MM.1S (cell line): ENCODE results near the gene MAP3K5.

Experiments
- DNase-seq: peaks from one replicate; pipeline ENCODE4 v3.0.0-alpha.2; 2015
- H2AFZ ChIP-seq: fragments of 300-600 bp; sonication (generic); 2 replicates; pipeline ENCODE4 v1.6.0; 2016; ENCODE audit warnings: antibody characterized with exemption, low read length
- H3F3A ChIP-seq: fragments of 300-600 bp; sonication (generic); 2 replicates; pipeline ENCODE4 v1.6.1; 2016; ENCODE audit warnings: mild to moderate bottlenecking, antibody characterized with exemption, low read length, moderate library complexity, mixed read lengths; ENCODE audit not compliant: insufficient read depth
- H3K27ac ChIP-seq: fragments of 300-600 bp; sonication (generic); 2 replicates; pipeline ENCODE4 v1.5.1; 2016; ENCODE audit warnings: mild to moderate bottlenecking, low read length
- H3K27me3 ChIP-seq: fragments of 300-600 bp; sonication (generic); replicated peaks from 2 replicates; pipeline ENCODE4 v1.6.0; 2016; ENCODE audit warnings: low read length; ENCODE audit not compliant: insufficient read depth
- H3K36me3 ChIP-seq: fragments of 300-600 bp; sonication (generic); replicated peaks from 2 replicates; pipeline ENCODE4 v1.6.1; 2016; ENCODE audit warnings: mild to moderate bottlenecking, low read length, mixed read lengths; ENCODE audit not compliant: insufficient read depth
- H3K4me1 ChIP-seq: fragments of 300-600 bp; sonication (generic); 2 replicates; pipeline ENCODE4 v1.6.1; 2016; ENCODE audit warnings: low read length, mixed read lengths
- H3K4me2 ChIP-seq: fragments of 300-600 bp; sonication (generic); 2 replicates; pipeline ENCODE4 v1.6.0; 2016; ENCODE audit warnings: low read depth, low read length
- H3K4me3 ChIP-seq: fragments of 300-600 bp; sonication (generic); 2 replicates; pipeline ENCODE4 v1.5.1; 2016; ENCODE audit warnings: low read length, mixed read lengths
- H3K79me2 ChIP-seq: fragments of 300-600 bp; sonication (generic); 2 replicates; pipeline ENCODE4 v1.6.1; 2016; ENCODE audit warnings: mixed run types, low read length, mixed read lengths
- H3K9ac ChIP-seq: fragments of 300-600 bp; sonication (generic); 2 replicates; pipeline ENCODE4 v1.6.1; 2016; ENCODE audit warnings: low read length, mixed read lengths
- H3K9me2 ChIP-seq: fragments of 300-600 bp; sonication (generic); replicated peaks from 2 replicates; pipeline ENCODE4 v1.6.1; 2016; ENCODE audit warnings: mild to moderate bottlenecking, low read length, mixed read lengths; ENCODE audit not compliant: insufficient read depth
- H3K9me3 ChIP-seq: fragments of 300-600 bp; sonication (generic); replicated peaks from 2 replicates; pipeline ENCODE4 v1.6.1; 2016; ENCODE audit warnings: mild to moderate bottlenecking, low read length, mixed read lengths; ENCODE audit not compliant: insufficient read depth
- H4K20me1 ChIP-seq: fragments of 300-600 bp; sonication (generic); 2 replicates; pipeline ENCODE4 v1.6.1; 2016; ENCODE audit warnings: mild to moderate bottlenecking, low read length, moderate library complexity, mixed read lengths; ENCODE audit not compliant: insufficient read depth
- EZH2 ChIP-seq: fragments of 300-600 bp; sonication (generic); optimal IDR thresholded peaks from 2 replicates; pipeline ENCODE3; 2017; ENCODE audit warnings: low read depth, mild to moderate bottlenecking, antibody characterized with exemption, low read length, mixed read lengths
- EZH2phosphoT487 ChIP-seq: fragments of 300-600 bp; sonication (generic); IDR thresholded peaks from 2 replicates; pipeline ENCODE4 v1.6.1; 2018; ENCODE audit warnings: antibody characterized with exemption, low read length
- TF ChIP-seq, protein P1 (sequence below): fragments of 300-600 bp; sonication (generic); IDR thresholded peaks from 2 replicates; pipeline ENCODE4 v1.5.1; 2016; ENCODE audit warnings: antibody characterized with exemption, low read length, mixed read lengths

MAP3K5 gene

GRCh38 chr6:136539967-136540652, 252.2 kb downstream of the MAP3K5 start:
- Histone ChIP-seq H3F3A (no peaks in the 10 kb centered on the region), H3K79me2 (no peaks in the 10 kb centered on the region), H3K36me3 (no peaks in the 10 kb centered on the region), H3K4me1 (peaks cover 3% of the 10 kb centered on the region; the same call in 1 of the 2 replicates), H4K20me1 (no peaks in the 10 kb centered on the region), H3K27ac (no peak overlapping the region), H3K9ac (no peak overlapping the region), H3K27me3 (no peaks in the 10 kb centered on the region), H3K4me3 (no peak overlapping the region), H3K9me3 (no peaks in the 10 kb centered on the region), H2AFZ (no peak overlapping the region), H3K9me2 (no peaks in the 10 kb centered on the region), H3K4me2 (no peak overlapping the region)
- TF ChIP-seq, protein P1, sequence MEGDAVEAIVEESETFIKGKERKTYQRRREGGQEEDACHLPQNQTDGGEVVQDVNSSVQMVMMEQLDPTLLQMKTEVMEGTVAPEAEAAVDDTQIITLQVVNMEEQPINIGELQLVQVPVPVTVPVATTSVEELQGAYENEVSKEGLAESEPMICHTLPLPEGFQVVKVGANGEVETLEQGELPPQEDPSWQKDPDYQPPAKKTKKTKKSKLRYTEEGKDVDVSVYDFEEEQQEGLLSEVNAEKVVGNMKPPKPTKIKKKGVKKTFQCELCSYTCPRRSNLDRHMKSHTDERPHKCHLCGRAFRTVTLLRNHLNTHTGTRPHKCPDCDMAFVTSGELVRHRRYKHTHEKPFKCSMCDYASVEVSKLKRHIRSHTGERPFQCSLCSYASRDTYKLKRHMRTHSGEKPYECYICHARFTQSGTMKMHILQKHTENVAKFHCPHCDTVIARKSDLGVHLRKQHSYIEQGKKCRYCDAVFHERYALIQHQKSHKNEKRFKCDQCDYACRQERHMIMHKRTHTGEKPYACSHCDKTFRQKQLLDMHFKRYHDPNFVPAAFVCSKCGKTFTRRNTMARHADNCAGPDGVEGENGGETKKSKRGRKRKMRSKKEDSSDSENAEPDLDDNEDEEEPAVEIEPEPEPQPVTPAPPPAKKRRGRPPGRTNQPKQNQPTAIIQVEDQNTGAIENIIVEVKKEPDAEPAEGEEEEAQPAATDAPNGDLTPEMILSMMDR, result no peak
- TF ChIP-seq EZH2phosphoT487, result no peak
- TF ChIP-seq EZH2, result no peak
- no peak for DNase-seq

- no peaks in the 10 kb centered on the region for H3K79me2 ChIP-seq
- no peaks in the 10 kb centered on the region for H3K27me3 ChIP-seq
- H3K36me3 ChIP-seq, result no peaks in the 10 kb centered on the region
- TF ChIP-seq, protein P1, result no peak
- TF ChIP-seq EZH2phosphoT487 (no peak), EZH2 (no peak)
- no peak overlapping the region for H3K27ac ChIP-seq
- H3K4me2 ChIP-seq, result no peak overlapping the region
- no peak for DNase-seq
- H4K20me1 ChIP-seq, result no peaks in the 10 kb centered on the region
- H3K9ac ChIP-seq, result no peak overlapping the region
- no peak overlapping the region for H3K4me3 ChIP-seq
- H3K4me1 ChIP-seq, result peaks cover 4% of the 10 kb centered on the region; the same call in 1 of the 2 replicates
- H3F3A ChIP-seq, result no peaks in the 10 kb centered on the region
- no peaks in the 10 kb centered on the region for H3K9me3 ChIP-seq
- no peak overlapping the region for H2AFZ ChIP-seq
- H3K9me2 ChIP-seq, result no peaks in the 10 kb centered on the region
Measured at GRCh38 chr6:136538836-136539235, 253.4 kb downstream of the MAP3K5 start.

DNA sequence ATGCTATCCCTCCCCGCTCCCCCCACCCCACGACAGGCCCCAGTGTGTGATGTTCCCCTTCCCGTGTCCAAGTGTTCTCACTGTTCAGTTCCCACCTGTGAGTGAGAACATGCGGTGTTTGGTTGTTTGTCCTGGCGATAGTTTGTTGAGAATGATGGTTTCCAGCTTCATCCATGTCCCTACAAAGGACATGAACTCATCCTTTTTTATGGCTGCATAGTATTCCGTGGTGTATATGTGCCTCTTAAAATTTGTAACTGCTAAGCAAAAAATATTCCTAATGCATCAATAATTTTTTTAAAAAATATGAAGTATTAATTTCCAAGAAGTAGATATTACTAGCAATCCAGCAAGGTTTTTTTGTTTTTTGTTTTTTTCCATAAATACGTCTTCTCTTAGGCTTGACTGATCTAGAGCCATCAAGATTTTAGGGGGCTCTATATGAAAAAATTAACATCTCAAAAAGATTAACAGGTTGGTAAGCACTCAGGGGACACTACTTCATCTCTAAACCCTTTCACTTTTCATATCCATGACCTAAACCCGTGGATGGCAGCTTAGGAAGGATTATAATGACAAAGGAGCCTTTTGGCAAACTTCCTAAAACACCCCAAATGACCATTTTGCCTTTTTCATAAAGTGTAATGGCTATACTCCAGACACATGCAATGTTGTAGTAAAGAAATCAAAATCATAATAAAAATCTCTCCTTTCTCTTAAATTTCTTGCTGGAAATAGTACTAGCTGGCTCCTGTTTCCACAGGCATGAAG, 256.2 kb downstream of the MAP3K5 start:
- no peak for TF ChIP-seq EZH2phosphoT487
- no peak for TF ChIP-seq EZH2
- TF ChIP-seq, protein P1, result no peak
- H3K27me3 ChIP-seq, result no peaks in the 10 kb centered on the region
- no peaks in the 10 kb centered on the region for H3K9me2 ChIP-seq
- H3K9me3 ChIP-seq, result no peaks in the 10 kb centered on the region
- peaks cover 4% of the 10 kb centered on the region; the same call in 1 of the 2 replicates for H3K4me1 ChIP-seq
- no peak overlapping the region for H3K4me3 ChIP-seq
- no peak overlapping the region for H3K9ac ChIP-seq
- no peak overlapping the region for H2AFZ ChIP-seq
- no peaks in the 10 kb centered on the region for H4K20me1 ChIP-seq
- H3K79me2 ChIP-seq, result no peaks in the 10 kb centered on the region
- H3K4me2 ChIP-seq, result no peak overlapping the region
- no peak overlapping the region for H3K27ac ChIP-seq
- H3F3A ChIP-seq, result no peaks in the 10 kb centered on the region
- no peaks in the 10 kb centered on the region for H3K36me3 ChIP-seq
- DNase-seq, result no peak
